GM12865 (cell line): ENCODE data around the gene SELENOO.

Experiments
- DNase-seq: peaks from one replicate; pipeline ENCODE4 v3.0.0; 2010; ENCODE audit warnings: low read depth
- H3K4me3 ChIP-seq: 2 replicates; pipeline ENCODE4 v1.5.1; 2011; ENCODE audit warnings: mild to moderate bottlenecking, low read depth, low read length, control low read depth
- TF ChIP-seq, protein P1 (sequence below): IDR thresholded peaks from 2 replicates; pipeline ENCODE4 v1.5.1; 2011; ENCODE audit warnings: low read length, control low read depth, low read depth, inconsistent platforms; ENCODE audit not compliant: insufficient read depth; ENCODE audit errors: missing control alignments

SELENOO gene

DNA sequence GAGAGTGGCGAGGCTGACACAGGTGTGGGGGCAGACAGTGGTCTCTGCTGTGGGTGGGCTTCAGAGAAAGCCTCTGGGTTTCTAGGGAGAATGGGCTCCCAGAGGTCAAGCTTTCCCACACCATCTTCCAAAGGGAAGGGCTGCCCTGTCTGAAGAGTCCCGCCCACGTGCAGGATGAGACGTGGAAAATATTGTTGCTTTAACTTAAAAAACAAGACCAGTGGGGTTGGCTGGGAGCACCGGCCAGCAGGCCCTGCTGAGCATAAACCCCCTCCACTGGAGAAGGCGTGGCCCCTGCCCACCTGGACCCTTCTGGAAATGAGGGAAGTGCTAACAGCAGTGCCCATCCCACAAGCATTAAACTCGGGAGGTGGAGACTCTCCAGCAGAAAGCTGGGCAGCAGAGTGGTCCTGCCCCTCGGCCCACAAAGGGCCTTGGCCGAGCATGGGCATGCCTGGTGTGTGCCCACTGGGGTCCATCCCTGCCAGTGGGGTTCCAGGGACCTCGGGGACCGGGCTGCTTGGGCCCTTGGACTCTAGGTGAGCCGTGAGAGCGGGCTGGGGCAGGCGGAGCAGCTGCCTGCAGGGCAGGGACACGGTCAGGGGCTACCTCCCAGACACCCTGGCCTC lies 15.4 kb downstream of the SELENOO start:
- TF ChIP-seq, protein P1, sequence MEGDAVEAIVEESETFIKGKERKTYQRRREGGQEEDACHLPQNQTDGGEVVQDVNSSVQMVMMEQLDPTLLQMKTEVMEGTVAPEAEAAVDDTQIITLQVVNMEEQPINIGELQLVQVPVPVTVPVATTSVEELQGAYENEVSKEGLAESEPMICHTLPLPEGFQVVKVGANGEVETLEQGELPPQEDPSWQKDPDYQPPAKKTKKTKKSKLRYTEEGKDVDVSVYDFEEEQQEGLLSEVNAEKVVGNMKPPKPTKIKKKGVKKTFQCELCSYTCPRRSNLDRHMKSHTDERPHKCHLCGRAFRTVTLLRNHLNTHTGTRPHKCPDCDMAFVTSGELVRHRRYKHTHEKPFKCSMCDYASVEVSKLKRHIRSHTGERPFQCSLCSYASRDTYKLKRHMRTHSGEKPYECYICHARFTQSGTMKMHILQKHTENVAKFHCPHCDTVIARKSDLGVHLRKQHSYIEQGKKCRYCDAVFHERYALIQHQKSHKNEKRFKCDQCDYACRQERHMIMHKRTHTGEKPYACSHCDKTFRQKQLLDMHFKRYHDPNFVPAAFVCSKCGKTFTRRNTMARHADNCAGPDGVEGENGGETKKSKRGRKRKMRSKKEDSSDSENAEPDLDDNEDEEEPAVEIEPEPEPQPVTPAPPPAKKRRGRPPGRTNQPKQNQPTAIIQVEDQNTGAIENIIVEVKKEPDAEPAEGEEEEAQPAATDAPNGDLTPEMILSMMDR, result no peak
- no peak overlapping the region for H3K4me3 ChIP-seq
- no peak for DNase-seq

DNA sequence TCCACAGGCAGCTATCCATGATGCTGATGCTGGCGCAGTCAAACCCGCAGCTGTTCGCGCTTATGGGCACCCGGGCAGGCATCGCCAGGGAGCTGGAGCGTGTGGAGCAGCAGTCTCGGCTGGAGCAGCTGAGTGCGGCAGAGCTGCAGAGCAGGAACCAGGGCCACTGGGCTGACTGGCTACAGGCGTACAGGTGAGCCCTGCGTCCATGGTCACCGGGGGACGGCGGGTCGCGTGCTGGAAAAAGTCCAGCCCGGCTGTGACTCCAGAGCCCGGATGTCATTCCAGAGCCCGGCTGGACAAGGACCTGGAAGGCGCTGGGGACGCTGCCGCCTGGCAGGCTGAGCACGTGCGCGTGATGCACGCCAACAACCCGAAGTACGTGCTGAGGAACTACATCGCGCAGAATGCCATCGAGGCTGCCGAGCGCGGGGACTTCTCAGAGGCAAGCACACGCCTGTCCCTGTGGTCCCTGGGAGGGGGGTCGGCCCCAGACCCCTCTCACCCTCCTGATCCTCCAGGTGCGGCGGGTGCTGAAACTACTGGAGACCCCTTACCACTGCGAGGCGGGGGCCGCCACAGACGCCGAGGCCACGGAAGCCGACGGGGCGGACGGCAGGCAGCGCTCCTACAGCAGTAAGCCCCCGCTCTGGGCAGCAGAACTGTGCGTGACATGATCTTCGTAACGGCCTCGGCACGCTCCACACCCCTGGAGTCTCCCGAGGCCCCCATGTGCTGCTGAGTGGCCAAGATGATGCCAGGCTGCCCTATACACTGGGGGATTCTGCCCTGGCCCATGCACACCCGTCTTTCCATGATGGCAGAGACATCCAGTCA lies 16.1 kb downstream of the SELENOO start:
- TF ChIP-seq, protein P1, result no peak
- DNase-seq, result no peak
- H3K4me3 ChIP-seq, result no peak overlapping the region

DNA sequence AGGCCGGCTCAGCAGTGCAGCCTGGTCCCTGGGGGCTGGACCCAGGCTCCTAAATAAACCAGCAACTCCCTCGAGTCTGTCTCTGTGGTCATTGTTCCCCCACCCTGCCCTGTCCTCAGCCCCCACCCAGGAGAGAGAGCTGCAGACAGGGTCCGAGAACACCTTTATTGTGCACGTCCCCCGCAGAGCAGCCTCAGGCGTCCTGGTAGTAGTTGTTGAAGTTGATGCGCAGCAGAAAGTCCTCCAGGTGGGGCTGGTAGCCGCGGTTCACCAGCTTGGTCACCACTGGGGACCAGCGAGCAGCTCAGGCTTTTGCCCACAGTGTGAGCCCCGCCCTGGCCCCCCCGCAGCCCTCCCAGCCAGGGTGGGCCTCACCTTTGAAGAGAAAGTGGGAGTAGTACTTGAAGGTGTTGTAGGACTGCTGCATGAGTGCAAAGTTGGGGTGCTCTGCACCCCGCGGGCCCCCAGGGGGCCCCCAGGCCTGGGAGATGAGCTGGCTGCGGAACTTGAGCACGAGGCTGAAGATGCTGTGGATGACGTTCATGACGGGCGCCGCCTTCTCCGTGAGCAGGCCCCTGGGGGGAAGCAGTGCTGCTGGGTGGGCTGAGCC lies 16.8 kb downstream of the SELENOO start:
- H3K4me3 ChIP-seq, result no peak overlapping the region
- no peak for DNase-seq
- TF ChIP-seq, protein P1, result no peak

DNA sequence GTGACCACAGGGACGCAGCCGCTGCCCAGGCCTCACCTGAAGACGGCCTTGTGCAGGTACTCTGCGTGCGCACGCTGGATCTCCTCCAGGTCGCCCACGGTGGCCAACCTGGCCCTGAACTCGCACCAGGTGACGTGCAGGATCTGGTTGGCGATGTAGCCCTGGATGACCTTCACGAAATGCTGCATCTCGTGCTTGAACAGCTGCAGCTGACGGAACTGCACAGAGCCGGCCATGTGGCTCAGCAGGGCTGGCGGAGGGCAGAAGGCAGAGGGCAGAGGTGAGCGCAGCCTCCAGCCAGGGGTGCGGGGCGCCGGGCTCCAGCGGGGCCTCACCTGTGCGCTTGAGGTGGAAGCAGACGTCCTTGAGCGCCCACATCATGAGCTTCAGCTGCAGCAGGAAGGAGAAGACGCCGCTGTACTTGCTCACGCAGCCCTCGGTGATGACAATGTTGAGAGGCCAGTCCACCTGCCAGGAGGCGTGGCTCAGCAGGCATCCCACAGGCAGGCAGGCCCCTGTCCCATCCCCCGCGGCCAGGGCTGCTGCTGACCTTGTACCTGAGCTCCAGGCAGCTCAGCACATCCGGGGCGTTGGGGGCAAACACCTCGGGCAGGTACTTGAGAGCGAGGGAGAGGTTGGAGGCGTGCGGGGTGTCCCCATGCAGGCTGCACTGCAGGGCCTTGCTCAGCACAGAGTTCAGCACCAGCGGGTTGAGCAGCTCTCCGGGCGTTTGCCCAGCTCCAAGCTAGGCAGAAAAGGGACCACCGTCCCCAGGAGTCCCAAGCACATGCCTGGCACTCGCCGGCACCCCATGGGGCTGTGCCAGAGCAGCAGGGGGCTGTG lies 17.6 kb downstream of the SELENOO start:
- TF ChIP-seq, protein P1, result no peak
- no peak overlapping the region for H3K4me3 ChIP-seq
- DNase-seq, result no peak

DNA sequence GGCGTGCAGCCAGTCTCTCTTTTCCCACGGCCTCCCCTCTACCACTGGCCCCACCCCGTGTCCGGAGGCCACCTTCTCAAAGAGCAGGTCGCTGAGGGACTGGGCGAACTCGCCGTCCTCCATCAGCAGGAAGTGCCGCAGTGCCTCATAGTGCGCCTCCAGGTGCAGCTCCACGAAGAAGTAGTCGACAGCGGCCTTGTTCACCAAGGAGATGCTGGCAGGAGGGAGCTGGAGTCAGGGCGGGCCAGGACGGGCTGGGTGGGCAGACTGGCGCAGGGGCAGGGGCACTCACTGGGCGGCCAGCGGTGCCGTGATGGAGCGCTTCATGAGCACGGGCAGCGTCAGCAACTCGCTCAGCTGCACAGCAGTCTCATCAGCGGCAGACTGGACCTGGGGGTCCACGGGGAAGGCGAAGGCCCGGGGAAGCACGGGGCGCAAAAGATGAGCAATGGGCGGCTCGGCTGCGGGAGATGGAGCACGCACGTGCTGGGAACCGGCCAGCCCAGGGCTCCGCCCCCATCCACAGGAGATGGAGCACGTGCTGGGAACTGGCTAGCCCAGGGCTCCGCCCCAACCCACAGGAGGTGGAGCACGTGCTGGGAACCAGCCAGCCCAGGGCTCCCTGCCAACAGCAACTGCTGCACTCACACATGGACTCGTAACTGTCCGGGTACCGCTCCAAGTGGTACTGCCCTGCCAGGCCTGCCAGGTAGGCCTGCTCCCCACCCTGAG lies 18.4 kb downstream of the SELENOO start:
- TF ChIP-seq, protein P1, result no peak
- no peak overlapping the region for H3K4me3 ChIP-seq
- no peak for DNase-seq
